GM19463 (cell line): Measurements from ENCODE around the gene TSGA10IP.
A peak's percentile ranks its signal among the peaks of the same experiment; 100 is the strongest.
"Not testable (repeated sequence)": the region's sequence is repeated elsewhere in the genome, so short reads cannot be mapped to it uniquely, and the experiment has no call there.

Source experiments
- ATAC-seq: cut with Tn5 transposase; IDR thresholded peaks from one replicate; pipeline ENCODE4 v1.9.1; 2021; ENCODE audit warnings: mild to moderate bottlenecking, moderate library complexity; ENCODE audit not compliant: unreplicated experiment

Gene TSGA10IP

DNA sequence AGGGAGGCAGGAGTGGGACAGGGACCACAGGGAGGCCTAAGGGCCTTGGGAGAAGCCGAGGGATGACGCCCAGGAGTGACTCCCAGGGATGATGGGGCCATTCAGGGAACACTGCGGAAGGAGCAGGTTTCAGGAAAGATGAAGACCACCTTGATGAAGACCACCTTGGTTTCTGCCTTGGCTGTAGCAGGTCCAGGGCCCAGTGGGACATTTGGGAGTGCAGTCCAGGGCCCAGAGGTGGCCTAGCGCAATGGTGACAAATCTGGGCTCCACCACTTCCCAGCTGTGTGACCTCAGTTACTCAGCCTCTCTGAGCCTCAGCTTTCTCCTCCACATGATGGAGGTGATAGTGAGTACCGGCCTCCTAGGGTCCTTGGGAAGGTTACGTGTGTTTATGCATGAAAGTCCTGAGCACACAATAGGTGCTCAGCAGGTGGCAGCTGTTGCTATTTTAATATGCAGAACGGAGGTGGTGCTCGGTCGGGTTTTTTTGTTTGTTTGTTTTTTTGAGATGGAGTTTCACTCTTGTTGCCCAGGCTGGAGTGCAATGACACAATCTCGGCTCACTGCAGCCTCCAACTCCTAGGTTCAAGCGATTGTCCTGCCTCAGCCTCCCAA is 770 bp downstream of the TSGA10IP start:
- no peak for ATAC-seq

DNA sequence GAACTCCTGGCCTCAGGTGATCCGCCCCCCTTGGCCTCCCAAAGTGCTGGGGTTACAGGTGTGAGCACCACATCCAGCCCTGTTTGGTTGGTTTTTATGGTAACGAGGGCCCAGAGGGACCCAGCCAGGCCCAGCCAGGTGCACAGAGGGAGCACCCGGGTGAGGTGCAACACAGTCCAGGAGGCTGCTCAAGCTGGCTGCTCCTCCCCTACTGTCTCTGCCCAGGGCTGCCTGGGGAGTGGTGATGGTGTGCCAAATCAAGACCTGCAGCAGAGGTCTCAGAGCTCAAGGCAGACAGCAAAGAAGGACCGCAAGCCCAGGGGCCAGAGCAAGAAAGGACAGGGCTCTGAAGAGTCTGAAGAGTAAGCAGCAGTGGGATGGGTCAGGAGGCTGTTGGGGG is 1.4 kb downstream of the TSGA10IP start:
- no peak for ATAC-seq

DNA sequence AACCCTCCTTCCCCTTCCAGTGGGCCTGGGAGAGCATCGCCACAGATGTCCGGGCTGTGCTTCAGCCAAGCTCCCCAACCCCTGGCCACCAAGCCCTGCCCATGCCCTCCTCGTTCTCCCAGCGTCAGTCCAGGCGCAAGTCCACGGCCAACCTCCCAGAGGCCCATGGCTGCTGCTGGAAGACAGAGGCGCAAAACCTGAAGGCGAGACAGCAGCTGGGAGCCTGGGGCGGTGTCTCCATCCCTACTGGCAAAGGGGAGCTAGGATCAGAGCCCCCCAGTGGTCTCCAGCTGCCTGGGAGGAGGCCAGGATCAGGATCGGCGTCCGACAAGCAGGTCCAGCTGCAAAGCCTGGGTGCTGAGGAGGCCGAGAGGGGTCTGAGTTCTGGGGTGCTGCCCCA is 1.9 kb downstream of the TSGA10IP start:
- ATAC-seq, result no peak

DNA sequence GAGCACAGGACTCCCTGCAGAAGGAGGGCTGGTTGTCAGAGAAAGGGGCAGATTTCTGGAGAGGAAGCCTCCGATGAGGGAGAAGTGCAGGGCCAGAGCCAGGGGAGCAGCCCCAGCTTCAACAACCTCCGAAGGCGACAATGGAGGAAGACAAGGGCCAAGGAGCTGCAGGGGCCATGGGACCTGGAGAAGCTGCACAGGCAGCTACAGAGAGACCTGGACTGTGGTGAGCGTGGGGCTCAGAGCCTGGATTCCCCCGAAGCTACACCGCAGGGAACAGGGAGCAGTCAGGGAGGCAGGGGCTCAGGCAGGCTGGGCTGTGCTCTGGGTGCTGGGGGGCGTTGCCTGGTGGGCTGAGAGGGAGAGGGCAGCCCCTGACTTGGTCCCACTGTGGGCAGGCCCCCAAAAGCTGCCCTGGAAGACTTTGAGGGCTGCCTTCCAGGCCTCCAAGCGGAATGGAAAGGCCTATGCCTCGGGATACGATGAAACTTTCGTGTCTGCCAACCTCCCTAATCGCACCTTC is 2.4 kb downstream of the TSGA10IP start:
- ATAC-seq, result no peak

DNA sequence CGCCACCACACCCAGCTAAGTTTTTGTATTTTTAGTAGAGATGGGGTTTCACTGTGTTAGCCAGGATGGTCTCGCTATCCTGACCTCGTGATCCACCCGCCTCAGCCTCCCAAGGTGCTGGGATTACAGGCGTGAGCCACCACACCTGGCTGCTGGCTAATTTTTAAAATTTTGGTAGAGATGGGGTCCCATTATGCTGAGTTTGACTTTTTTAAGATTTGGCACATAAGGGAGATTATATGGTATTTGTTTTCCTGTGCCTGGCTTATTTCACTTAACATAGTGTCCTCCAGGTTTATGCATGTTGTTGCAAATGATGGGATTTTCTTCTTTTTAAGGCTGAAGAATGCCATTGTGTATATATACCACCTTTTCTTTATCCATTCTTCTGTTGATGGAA is 5.4 kb downstream of the TSGA10IP start:
- ATAC-seq, result not testable (repeated sequence)

DNA sequence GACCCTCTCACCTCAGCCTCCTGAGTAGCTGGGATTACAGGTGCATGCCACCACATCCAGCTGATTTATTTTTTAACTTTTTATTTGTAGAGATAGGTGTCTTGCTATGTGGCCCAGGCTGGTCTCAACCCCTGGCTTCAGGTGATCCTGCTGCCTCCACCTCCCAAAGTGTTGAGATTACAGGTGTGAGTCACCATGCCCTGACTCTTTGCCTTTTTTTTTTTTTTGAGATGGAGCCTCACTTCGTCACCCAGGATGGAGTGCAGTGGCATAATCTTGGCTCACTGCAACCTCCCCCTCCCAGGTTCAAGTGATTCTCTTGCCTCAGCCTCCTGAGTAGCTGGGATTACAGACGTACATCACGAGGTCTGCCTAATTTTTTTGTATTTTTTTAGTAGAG is 6.4 kb downstream of the TSGA10IP start:
- not testable (repeated sequence) for ATAC-seq

DNA sequence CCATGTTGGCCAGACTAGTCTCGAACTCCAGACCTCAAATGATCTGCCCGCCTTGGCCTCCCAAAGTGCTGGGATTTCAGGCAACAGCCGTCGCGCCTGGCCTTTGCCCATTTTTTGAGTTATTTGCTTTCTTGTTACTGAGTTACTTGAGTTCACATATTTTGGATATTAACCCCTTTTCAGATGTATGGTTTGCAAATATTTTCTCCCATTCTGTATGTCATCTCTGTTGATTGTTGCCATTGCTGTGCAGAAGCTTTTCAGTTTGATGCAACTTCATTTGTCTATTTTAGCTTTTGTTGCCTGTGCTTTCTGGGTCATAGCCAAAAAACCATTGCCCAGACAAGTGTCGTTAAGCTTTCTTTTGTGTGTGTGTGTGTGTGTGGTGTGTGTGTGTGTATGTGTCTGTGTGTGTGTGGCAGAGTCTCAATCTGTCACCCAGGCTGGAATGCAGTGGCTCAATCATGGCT is 6.8 kb downstream of the TSGA10IP start:
- no peak for ATAC-seq

- no peak for ATAC-seq
These were observed 8.2 kb downstream of the TSGA10IP start for GRCh38 chr11:65953471-65953870.

DNA sequence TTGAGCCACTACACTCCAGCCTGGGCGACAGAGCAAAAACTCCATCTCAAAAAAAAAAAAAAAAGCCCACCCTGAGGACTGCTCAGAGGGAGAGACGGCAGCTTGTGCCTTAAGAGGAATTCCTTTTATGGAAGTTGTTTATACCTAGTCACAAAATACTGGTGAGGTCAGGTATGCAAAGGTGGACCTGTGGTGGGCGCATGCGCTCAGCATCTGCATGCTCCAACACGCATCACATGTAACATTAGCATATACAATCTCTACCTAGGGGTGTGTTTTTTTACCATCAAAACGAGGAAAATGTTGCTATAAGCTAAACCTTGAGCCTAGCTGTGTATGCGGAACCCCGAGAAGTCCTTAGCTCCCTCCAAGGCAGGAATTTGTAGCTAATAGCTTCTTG is 9.5 kb downstream of the TSGA10IP start:
- ATAC-seq, result no peak

DNA sequence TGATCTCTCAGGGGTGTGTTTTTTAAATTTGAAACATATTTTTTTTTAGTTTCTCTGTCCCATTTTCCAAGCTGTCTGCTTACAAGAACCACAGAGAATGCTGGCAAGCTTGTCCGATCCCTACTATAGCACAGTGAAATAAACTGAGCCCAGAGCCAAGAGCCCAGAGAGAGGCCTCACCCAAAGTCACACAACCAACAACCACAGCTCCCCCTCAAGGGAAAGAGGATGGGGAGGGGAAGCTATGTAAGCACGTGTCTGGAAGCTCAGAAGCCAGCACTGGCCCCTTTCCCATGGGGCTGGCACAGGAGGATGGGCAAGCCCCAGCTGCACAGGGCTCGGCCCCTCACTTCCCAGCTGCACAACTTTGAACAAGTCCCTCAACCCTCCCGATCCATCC is 13.0 kb downstream of the TSGA10IP start:
- ATAC-seq, result no peak

GRCh38 chr11:65958774-65959420 is 13.6 kb downstream of the TSGA10IP start:
- ATAC-seq, result no peak

GRCh38 chr11:65960824-65961266 is 15.6 kb downstream of the TSGA10IP start:
- no peak for ATAC-seq

DNA sequence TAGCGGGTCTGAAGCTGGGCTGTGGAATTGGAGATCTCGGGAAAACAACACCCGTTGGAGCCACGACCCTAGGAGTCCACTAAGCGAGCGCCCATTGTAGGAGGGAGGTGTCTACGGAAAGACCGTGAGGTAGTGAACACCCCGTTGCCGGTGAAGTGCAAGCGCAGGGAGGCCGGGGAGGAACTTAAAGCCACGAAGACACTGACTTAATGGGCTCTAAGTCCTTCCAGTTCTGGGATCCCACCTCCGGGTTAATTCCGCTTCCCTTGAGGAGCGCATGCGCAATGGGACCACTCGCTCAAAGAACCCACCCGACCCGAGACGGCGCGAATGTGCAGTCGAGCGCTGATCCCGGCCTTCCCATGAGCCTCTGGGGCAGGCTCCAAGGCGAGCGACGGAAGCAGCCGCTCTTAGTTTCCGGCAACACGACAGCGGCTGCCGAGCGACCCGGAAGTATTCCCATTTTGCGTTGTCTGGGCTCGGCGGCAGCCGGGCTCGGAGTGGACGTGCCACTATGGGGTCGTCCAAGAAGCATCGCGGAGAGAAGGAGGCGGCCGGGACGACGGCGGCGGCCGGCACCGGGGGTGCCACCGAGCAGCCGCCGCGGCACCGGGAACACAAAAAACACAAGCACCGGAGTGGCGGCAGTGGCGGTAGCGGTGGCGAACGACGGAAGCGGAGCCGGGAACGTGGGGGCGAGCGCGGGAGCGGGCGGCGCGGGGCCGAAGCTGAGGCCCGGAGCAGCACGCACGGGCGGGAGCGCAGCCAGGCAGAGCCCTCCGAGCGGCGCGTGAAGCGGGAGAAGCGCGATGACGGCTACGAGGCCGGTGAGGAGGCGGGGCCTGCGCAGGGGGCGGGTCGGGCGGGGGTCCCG is 16.2 kb downstream of the TSGA10IP start, which contains the start of gene SART1:
Gene SART1, plus strand, starts transcription at position 468 of the 874 bp plus-strand sequence. Its CDS starts 47 bp downstream, at position 515.
- ATAC-seq, result peak; percentile 83

DNA sequence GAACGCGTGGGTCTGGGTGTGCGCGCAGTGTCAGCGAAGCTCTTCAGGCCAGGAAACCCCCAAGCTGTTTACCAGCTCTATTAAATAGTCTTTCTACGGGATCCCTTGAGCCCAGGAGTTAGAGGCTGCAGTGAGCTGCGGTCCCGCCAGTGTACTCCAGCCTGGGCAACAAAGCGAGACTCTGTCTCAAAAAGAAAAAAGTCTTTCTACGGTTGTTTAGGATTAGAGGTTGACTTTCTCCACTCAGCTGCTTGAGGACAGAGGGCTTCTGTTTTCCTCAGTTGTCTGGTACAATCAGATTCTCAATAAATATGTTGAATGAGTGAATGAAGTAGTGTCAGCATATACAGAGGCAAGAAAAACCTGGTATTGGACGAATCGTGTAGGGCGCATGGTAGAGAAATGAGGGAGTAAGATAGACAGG is 16.9 kb downstream of the TSGA10IP start:
- ATAC-seq, result no peak

- no peak for ATAC-seq
These were observed 19.6 kb downstream of the TSGA10IP start for GRCh38 chr11:65964906-65965305.

- ATAC-seq, result no peak
These were observed 20.9 kb downstream of the TSGA10IP start for GRCh38 chr11:65965986-65966762.

- no peak for ATAC-seq
These were observed 22.2 kb downstream of the TSGA10IP start for GRCh38 chr11:65967329-65967934.

DNA sequence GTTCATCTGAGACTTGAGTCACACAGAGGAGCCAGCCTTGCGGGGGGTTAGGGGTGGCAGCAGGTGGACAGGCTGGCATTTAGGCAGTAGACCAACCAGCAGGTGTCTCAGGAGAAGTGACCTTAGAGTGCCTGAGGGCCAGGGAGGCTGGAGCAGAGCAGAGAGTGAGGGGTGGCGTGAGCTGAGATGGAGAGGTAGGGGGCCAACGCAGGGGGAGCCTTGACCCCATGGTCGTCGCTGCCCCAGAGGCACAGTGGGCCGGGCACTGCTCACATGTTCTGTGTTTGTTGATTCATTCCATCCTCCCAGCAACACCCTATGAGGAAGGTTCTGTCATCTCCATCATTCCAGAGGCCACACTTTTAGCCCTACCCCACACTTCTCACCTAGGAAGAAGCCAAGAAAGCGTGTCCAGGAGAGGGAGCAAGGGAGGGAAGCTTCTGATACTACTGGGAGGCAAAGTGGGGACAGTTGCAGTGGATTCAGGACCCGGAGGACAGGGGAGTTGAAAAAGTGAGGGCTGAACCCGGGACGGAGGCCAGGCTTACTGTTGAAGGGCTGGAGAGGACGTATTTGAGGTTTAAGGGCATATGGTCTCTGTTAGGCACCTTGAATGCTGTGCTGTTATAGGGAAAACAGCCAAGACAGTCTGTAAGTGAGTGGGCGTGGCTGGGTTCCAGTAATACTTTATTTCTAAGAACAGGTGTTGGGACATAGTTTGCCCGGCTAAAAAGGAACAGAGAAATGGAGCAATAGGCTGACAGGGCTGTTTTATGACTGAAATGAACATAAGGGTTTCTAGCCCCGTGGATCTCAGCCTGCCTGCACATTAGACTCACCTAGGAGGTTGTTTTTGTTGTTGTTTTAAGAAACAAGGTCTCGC is 23.6 kb downstream of the TSGA10IP start:
- ATAC-seq, result no peak

DNA sequence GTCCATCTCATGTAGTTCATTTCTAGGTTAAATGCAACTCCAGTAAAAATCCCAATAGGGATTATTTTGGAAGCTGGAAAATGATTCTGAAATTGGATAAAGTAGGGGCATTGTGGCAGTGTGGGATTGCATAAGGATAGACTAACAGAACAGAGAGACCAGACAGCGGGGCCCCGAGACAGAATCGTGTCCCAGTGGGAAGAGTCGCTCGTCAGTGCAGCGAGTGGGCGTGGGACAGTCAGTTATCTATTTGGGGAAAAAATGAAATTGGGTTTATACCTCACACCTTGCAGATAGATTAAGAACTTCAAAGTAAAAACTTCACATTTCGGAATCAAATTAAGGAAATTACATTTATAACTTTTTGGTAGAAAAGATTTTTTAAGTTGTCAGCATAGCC is 26.8 kb downstream of the TSGA10IP start:
- ATAC-seq, result no peak
